DOHH2 (cell line): ENCODE measurements around the gene KMT5C.

Experiments used
- CTCF ChIP-seq: fragments of 200-600 bp; sonication (generic); IDR thresholded peaks from one replicate; pipeline ENCODE4 v1.5.1; 2014; ENCODE audit warnings: antibody characterized with exemption, mild to moderate bottlenecking, low read depth, low read length; ENCODE audit not compliant: poor library complexity, severe bottlenecking
- EZH2phosphoT487 ChIP-seq: fragments of 200-600 bp; sonication (generic); IDR thresholded peaks from 2 replicates; pipeline ENCODE4 v1.6.1; 2017; ENCODE audit warnings: borderline replicate concordance, mild to moderate bottlenecking, antibody characterized with exemption, low read length, moderate library complexity, mixed read lengths

GRCh38 chr19:55322204-55322885 lies 17.3 kb upstream of the KMT5C start:
- TF ChIP-seq CTCF (no peak), EZH2phosphoT487 (no peak)
